ENCODE measurements around the gene OPCML.

OPCML gene

DNA sequence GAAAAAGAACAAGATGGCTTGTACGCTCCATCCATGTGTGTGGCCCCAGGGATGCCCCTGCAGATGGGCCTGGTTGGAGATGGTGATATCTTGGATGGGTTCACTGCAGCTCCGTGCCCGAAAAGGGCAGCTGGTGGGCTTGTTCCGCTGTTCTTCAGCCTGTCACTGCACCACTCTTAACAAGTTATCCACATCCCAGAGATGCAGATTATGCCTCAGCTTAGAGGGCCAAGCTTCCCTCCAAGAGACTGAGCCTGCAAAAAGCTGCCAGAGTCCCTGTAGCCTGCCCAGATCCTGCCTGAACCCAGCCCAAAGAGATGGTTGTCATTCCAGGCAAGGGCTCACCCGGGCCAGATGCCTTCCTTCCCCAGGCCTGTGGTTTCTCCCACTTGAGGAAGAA, 308.0 kb downstream of the OPCML start:
- no peak for DNase-seq

DNA sequence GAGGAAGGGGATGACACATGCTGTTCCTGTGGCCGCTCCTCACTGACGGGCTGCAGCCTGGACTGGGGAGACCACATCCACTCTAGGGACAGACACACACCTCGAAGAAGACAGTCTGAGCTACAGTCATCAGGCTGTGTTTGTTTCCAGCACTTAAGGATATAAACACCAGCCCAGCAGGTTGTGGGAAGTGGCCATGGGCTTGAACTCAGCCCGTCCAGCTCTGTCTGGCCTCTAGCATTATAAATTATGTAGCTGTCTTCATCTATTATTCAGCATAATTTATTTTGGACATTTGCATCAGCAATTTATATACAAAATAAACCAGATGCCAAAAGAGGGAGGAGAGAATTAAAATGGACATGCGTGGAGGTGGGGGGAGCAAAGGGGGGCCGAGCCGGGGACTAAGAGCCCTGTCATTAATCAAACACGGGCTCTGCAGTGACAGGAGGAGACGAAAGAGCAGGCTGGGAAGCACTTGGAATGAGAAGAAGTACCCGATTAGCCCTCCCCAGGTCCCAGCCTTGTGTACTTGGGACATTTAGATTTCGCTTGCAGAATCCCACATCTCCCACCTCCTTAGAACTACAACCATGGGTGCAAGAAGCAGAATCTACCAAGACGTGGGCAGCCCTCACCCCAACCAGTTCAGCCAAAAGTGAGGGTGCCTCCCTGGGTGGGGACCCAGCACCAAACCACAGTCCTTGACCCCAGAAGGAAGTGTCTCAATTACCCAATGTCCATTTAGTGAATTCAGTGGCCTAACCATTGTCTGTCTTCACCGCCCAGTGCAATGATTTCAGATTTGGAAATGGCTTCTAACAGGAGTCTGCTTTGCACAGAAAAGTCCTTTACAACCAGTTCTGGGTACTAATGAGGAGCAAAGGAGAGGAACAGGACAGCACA, 309.6 kb downstream of the OPCML start:
- no peak for DNase-seq

- no peak for DNase-seq
Measured at GRCh38 chr11:133219543-133219942, 312.8 kb downstream of the OPCML start.

GRCh38 chr11:133216813-133217212, 315.5 kb downstream of the OPCML start:
- DNase-seq: no peak

- DNase-seq: no peak
Measured at GRCh38 chr11:133215596-133216230, 316.6 kb downstream of the OPCML start.

DNA sequence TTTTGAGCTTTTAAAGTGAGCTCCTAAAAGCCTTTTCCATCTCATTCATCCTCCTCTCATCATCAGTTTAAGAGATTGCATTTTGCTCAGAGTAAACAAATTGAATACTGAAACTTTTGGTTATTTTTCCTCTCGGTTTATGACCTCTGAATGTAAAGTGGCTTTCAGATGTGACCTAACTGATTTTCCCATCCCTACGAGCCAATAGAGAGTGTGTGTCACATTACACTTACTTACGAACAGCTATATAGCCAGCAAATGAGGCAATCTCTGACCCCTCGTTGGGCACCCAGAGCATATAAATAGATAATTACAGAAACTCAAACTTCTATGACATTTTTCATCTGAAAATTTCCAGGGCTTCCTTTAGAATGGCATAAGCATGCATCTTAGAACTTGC, 317.7 kb downstream of the OPCML start:
- DNase-seq: no peak

GRCh38 chr11:133212201-133212600, 320.1 kb downstream of the OPCML start:
- no peak for DNase-seq

GRCh38 chr11:133207995-133208394, 324.3 kb downstream of the OPCML start:
- DNase-seq: no peak

DNA sequence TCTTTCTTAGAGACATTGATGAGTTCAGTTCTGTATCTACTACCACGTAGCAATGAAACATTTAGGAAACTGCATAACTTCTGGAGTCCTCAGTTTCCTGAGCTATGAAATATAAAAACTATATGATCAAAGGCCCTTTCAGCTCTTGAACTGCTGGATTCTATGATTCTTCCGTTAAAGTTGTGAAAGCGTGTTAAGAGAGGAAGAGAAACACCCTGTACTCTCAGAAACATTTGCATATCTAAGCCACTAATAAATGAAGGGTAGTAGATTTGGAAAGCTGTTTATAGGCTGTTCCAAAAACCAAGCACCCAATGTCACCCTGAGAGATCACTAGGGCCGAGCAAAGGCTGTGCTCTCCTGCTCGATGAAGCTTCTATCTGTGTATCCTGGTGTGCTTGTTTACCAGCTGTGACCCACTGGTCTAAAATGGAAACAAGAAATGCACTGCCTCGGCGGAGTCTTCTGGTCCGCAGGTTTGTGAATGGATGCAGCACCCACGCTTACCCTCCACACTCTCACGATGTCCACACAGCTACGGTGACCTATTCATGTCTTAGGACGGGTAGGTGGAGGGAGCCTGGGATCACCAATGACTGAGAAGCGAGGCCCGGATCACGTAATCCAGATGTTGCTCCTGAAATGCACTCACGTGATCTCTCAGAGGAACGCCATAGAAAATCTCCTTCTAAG, 325.8 kb downstream of the OPCML start:
- DNase-seq: no peak

- no peak for DNase-seq
Measured at GRCh38 chr11:133204158-133204557, 328.1 kb downstream of the OPCML start.

GRCh38 chr11:133202816-133203215, 329.5 kb downstream of the OPCML start:
- no peak for DNase-seq

- DNase-seq: no peak
Measured at GRCh38 chr11:133198438-133198837, 333.9 kb downstream of the OPCML start.

GRCh38 chr11:133197425-133197824, 334.9 kb downstream of the OPCML start:
- no peak for DNase-seq

DNA sequence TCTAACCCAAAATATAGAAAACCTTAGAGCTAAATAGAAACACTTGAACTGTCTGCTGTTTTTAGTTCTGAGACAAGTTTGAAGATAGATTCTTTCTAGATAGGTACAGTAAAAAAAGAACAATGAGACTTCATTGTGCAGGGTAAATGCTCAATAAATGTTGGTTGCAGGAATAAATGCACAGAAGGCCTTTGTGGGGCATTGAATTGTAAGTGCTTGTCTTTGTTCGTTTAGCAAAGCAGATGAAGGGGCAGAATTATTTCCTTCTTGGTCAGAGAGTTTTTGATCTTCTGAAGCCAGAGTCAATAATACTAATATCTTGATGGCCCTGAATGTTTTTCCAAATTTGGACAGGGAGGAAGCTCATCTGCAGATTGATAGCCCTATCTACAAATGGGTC, 340.4 kb downstream of the OPCML start:
- DNase-seq: no peak

DNA sequence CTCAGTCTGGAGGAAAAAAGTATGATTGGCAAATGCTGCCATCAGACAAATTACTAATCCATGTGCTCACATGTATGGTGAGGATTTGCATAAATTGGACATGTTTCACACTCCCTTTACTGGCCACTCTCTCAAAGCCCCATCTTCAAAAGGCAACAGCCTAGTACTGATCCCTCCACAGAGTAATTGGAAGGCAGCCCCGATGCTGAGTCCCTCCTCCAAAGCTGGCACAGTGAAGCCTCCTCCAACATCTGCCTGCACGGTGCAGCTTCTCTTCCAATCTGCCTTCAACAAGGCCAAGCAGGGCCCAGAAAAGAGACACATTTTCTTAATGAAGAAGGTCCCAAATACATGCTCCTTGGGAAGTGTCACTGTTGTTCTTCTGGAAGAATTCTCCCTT, 350.6 kb downstream of the OPCML start:
- no peak for DNase-seq

DNA sequence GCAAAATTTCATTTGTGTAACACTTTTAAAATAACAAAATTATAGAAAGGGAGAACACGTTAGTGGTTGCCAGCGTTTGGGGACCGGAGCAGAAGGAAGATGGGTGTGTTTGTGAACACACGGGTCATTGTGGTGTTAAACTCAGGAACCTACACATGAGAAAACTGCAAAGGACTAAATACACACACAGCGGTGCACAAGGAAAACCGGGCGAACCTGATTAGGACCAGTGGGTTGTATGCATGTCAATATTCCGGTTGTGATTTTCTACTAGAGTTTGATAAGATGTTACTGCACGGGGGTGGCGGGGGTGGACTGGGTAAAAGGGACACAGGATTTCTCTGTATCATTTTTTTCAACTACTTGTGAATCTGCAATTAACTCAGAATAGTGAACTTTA, 351.2 kb downstream of the OPCML start:
- no peak for DNase-seq

DNA sequence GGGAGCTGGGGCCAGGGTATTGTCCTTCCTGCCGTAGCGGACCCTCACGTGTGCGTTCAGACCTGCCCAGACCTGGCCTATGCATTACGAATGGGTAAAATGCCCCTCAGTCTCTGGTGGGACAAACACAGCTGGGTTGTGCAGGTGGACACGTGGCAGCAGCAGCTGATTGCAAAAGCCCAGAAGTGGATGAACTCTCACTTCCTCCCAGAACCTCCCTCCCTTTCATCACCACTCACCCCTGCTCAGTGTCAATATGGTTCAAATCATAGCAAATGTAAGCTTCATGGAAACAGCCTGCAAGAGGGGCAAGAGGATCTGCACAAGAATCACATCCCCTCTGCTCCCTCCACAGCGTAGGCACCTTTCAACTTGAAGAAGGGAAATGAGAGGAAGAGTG, 352.1 kb downstream of the OPCML start:
- no peak for DNase-seq

DNA sequence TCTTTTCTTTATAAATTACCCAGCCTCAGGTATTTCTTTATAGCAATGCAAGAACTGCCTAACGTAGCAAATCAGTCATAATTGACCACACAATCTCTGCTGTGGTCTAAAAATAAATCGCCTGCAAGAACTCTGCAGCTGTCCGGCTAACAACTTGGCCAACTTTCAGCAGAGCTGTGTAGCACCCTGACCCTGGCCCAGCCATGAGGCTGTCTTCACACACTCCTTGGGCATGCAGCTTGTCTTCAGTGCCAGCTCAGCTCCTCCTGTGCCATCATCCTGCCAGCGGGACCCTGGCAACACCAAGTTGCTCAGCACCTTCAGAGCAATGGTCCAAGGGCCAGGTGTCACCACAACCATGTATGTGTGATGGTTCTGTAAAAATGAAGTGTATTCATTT, 355.6 kb downstream of the OPCML start:
- no peak for DNase-seq

DNA sequence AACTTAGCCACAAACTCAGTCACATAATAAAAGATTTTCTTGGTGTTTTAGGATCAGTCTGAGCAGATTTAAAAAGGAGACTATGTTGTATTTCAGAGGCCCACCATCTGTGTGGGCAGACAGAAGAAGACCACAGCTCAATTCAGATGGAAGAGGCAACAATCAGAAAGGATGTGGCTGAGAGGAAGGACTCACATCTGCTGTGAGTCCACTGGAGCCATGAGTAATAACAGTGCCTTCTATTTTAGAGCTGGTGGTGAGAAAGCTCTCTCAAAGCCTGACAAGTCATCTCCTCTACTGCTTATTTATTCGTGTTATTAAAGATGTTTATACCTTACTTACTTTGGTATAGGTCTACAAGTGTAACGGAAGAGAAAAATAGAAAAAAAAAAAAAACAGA, 357.2 kb downstream of the OPCML start:
- DNase-seq: no peak

DNA sequence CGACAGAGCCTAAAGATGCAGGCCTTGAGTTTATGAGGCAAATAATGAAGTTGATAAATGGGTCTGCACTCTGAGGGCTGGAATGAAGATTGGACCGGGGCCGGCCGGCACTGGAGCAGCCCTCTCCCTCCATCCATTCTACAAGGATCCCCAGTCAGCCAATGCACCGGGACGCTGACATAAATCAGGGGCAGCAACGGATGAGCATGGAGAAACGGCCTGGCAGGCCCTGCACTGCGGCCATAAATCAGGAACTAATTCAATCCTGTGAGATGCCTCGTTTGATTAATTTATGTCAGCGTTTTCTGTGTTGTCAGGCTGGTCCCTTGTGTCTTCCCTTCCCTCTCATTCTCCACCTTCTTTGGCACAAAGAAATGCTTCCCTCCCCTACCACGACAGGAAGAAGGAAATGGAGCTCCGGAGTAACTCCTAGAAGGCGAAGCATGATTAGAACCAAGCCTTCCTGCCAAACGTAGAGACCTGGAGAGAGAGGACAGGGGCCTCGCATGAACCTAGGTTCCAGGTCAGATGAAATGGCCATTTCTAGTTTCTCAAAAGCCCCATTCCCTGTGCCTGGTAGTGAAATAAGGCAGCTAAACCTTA, 358.4 kb downstream of the OPCML start:
- DNase-seq: no peak

GRCh38 chr11:133172349-133172748, 360.0 kb downstream of the OPCML start:
- no peak for DNase-seq

DNA sequence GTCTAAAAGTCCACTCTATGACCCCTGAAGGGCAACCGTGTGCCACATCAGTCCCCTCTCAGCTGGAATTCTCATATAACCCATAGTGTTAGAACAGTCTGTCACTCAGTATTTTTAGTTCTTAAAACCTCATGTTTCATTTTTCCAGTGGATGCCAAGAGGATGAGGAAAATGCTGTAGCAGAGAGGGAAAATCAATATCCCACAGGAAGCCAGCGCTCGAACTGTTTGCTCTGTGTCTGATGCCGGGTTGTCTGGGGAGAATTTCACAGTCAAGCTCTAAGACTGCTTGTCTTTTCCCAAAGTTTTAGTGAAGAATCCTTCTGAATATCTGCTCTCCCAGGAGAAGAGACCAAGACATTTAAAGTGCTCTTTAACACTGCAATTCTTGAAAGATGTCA, 360.9 kb downstream of the OPCML start:
- DNase-seq: no peak

DNA sequence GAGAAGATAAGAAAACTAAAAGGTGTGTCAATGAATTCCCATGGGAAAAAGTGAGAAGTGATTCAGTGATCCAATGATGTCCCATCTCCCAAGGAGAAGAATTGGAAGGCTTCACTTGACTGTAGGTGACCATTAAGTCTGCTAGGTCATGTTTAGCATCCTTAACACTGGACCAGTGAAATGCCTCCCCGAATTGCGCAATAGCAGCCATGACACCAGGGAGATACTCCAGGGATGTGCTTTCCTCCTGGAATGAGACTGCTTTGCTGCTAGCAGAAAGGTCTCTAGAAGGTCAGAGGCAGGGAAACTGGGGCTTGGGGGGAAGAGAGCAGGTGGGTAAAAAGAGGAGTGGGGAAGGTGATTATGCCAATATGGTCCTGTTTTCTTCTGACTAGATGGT, 364.3 kb downstream of the OPCML start:
- no peak for DNase-seq

GRCh38 chr11:133166662-133167061, 365.6 kb downstream of the OPCML start:
- no peak for DNase-seq
